ENCODE measurements around the gene MPL. TPM values are rescaled to one million over a fixed set of nuclear protein-coding genes. Genes with fewer than 3 reads are reported as not detected.

Gene MPL
- total RNA-seq, 1 experiment from 2014 or later = not detected

GRCh38 chr1:43358746-43359693 lies 21.4 kb downstream of the MPL start, which contains the start of gene CDC20:
Gene CDC20 (plus strand): TSS chr1:43358981. CDS start chr1:43359216, 235 bp downstream.
- H3K36me3 ChIP-seq (ENCODE audit: insufficient read depth, low read length) = peaks cover 35% of the 10 kb centered on the region
- no peaks in the 10 kb centered on the region for H3K9me2 ChIP-seq (replicated peaks; ENCODE audit: insufficient read depth, low read length)

GRCh38 chr1:43359696-43360095 lies 22.1 kb downstream of the MPL start:
- Histone ChIP-seq H3K4me1 (ENCODE audit: low read length) (peaks cover 31% of the 10 kb centered on the region), H3K36me3 (ENCODE audit: insufficient read depth, low read length) (peaks cover 40% of the 10 kb centered on the region), H3K4me3 (ENCODE audit: low read length) (peak overlapping the region; percentile 98), H3K27ac (ENCODE audit: low read length) (peak overlapping the region; percentile 84), H3K9me2 (replicated peaks; ENCODE audit: insufficient read depth, low read length) (no peaks in the 10 kb centered on the region), H3K27me3 (ENCODE audit: low read length) (no peaks in the 10 kb centered on the region), H4K20me1 (ENCODE audit: insufficient read depth, low read depth, low read length) (peaks cover 9% of the 10 kb centered on the region), H3K9me3 (ENCODE audit: low read length) (no peaks in the 10 kb centered on the region), H3K4me2 (ENCODE audit: low read depth, low read length, poor library complexity, severe bottlenecking) (peak overlapping the region; percentile 73), H3K9ac (ENCODE audit: low read length) (peak overlapping the region; percentile 92), H3K79me2 (ENCODE audit: low read length) (peaks cover 28% of the 10 kb centered on the region), H2AFZ (ENCODE audit: low read length) (no peak overlapping the region)
- DNase-seq = no peak

More at GRCh38 chr1:43358746-43359693, 21.4 kb downstream of the MPL start, which contains the start of gene CDC20:
- H3K27me3 ChIP-seq (ENCODE audit: low read length) = no peaks in the 10 kb centered on the region
- peak within 1 kb of the TSS; percentile 99 for H2AFZ ChIP-seq (ENCODE audit: low read length)
- peak within 1 kb of the TSS; percentile 96 for H3K9ac ChIP-seq (ENCODE audit: low read length)
- peaks cover 9% of the 10 kb centered on the region for H4K20me1 ChIP-seq (ENCODE audit: insufficient read depth, low read depth, low read length)
- peak; percentile 100 for DNase-seq
- H3K4me1 ChIP-seq (ENCODE audit: low read length) = peaks cover 31% of the 10 kb centered on the region
- H3K27ac ChIP-seq (ENCODE audit: low read length) = peak within 1 kb of the TSS; percentile 84
- no peaks in the 10 kb centered on the region for H3K9me3 ChIP-seq (ENCODE audit: low read length)
- peak within 1 kb of the TSS; percentile 100 for H3K4me2 ChIP-seq (ENCODE audit: low read depth, low read length, poor library complexity, severe bottlenecking)
- peaks cover 28% of the 10 kb centered on the region for H3K79me2 ChIP-seq (ENCODE audit: low read length)
- peak within 1 kb of the TSS; percentile 98 for H3K4me3 ChIP-seq (ENCODE audit: low read length)

GRCh38 chr1:43360616-43361015 lies 23.0 kb downstream of the MPL start:
- Histone ChIP-seq H3K27ac (ENCODE audit: low read length) (peak overlapping the region; percentile 84), H3K9me2 (replicated peaks; ENCODE audit: insufficient read depth, low read length) (no peaks in the 10 kb centered on the region), H4K20me1 (ENCODE audit: insufficient read depth, low read depth, low read length) (peaks cover 9% of the 10 kb centered on the region), H3K4me3 (ENCODE audit: low read length) (peak overlapping the region; percentile 98), H3K79me2 (ENCODE audit: low read length) (peaks cover 31% of the 10 kb centered on the region), H3K9me3 (ENCODE audit: low read length) (no peaks in the 10 kb centered on the region), H2AFZ (ENCODE audit: low read length) (no peak overlapping the region), H3K9ac (ENCODE audit: low read length) (peak overlapping the region; percentile 92), H3K4me2 (ENCODE audit: low read depth, low read length, poor library complexity, severe bottlenecking) (peak overlapping the region; percentile 73), H3K36me3 (ENCODE audit: insufficient read depth, low read length) (peaks cover 46% of the 10 kb centered on the region), H3K4me1 (ENCODE audit: low read length) (peaks cover 34% of the 10 kb centered on the region), H3K27me3 (ENCODE audit: low read length) (no peaks in the 10 kb centered on the region)
- DNase-seq = no peak

GRCh38 chr1:43363283-43363934 lies 25.8 kb downstream of the MPL start:
- Histone ChIP-seq H3K27ac (ENCODE audit: low read length) (peak overlapping the region; percentile 15; the same call in 1 of the 2 replicates), H3K9ac (ENCODE audit: low read length) (no peak overlapping the region), H4K20me1 (ENCODE audit: insufficient read depth, low read depth, low read length) (peaks cover 9% of the 10 kb centered on the region), H3K79me2 (ENCODE audit: low read length) (peaks cover 52% of the 10 kb centered on the region), H3K4me3 (ENCODE audit: low read length) (no peak overlapping the region), H3K36me3 (ENCODE audit: insufficient read depth, low read length) (peaks cover 46% of the 10 kb centered on the region), H3K9me2 (replicated peaks; ENCODE audit: insufficient read depth, low read length) (no peaks in the 10 kb centered on the region), H2AFZ (ENCODE audit: low read length) (no peak overlapping the region), H3K4me1 (ENCODE audit: low read length) (peaks cover 41% of the 10 kb centered on the region), H3K4me2 (ENCODE audit: low read depth, low read length, poor library complexity, severe bottlenecking) (no peak overlapping the region), H3K27me3 (ENCODE audit: low read length) (no peaks in the 10 kb centered on the region), H3K9me3 (ENCODE audit: low read length) (no peaks in the 10 kb centered on the region)
- peak; percentile 66 for DNase-seq

GRCh38 chr1:43363935-43364525 lies 26.4 kb downstream of the MPL start:
- Histone ChIP-seq H3K4me3 (ENCODE audit: low read length) (no peak overlapping the region), H2AFZ (ENCODE audit: low read length) (no peak overlapping the region), H4K20me1 (ENCODE audit: insufficient read depth, low read depth, low read length) (peaks cover 9% of the 10 kb centered on the region), H3K27ac (ENCODE audit: low read length) (no peak overlapping the region), H3K27me3 (ENCODE audit: low read length) (no peaks in the 10 kb centered on the region), H3K4me2 (ENCODE audit: low read depth, low read length, poor library complexity, severe bottlenecking) (no peak overlapping the region), H3K4me1 (ENCODE audit: low read length) (peaks cover 47% of the 10 kb centered on the region), H3K9me2 (replicated peaks; ENCODE audit: insufficient read depth, low read length) (no peaks in the 10 kb centered on the region), H3K36me3 (ENCODE audit: insufficient read depth, low read length) (peaks cover 46% of the 10 kb centered on the region), H3K9ac (ENCODE audit: low read length) (no peak overlapping the region), H3K79me2 (ENCODE audit: low read length) (peaks cover 56% of the 10 kb centered on the region), H3K9me3 (ENCODE audit: low read length) (no peaks in the 10 kb centered on the region)
- DNase-seq = peak; percentile 52

GRCh38 chr1:43365678-43366077 lies 28.1 kb downstream of the MPL start:
- H4K20me1 ChIP-seq (ENCODE audit: insufficient read depth, low read depth, low read length) = no peaks in the 10 kb centered on the region; the same call in 1 of the 2 replicates
- peak overlapping the region; percentile 92 for H3K27ac ChIP-seq (ENCODE audit: low read length)
- no peaks in the 10 kb centered on the region for H3K9me3 ChIP-seq (ENCODE audit: low read length)
- no peaks in the 10 kb centered on the region for H3K9me2 ChIP-seq (replicated peaks; ENCODE audit: insufficient read depth, low read length)
- DNase-seq = no peak
- peak overlapping the region; percentile 99 for H3K9ac ChIP-seq (ENCODE audit: low read length)
- H3K4me1 ChIP-seq (ENCODE audit: low read length) = peaks cover 37% of the 10 kb centered on the region
- peak overlapping the region; percentile 94 for H3K4me3 ChIP-seq (ENCODE audit: low read length)
- peaks cover 40% of the 10 kb centered on the region for H3K79me2 ChIP-seq (ENCODE audit: low read length)
- H3K4me2 ChIP-seq (ENCODE audit: low read depth, low read length, poor library complexity, severe bottlenecking) = peak overlapping the region; percentile 95
- peaks cover 30% of the 10 kb centered on the region for H3K36me3 ChIP-seq (ENCODE audit: insufficient read depth, low read length)
- no peaks in the 10 kb centered on the region for H3K27me3 ChIP-seq (ENCODE audit: low read length)
- H2AFZ ChIP-seq (ENCODE audit: low read length) = no peak overlapping the region

- DNase-seq = peak; percentile 69
- peaks cover 35% of the 10 kb centered on the region for H3K79me2 ChIP-seq (ENCODE audit: low read length)
- H3K4me1 ChIP-seq (ENCODE audit: low read length) = peaks cover 32% of the 10 kb centered on the region
- peak overlapping the region; percentile 94 for H3K4me3 ChIP-seq (ENCODE audit: low read length)
- H3K4me2 ChIP-seq (ENCODE audit: low read depth, low read length, poor library complexity, severe bottlenecking) = peak overlapping the region; percentile 95
- no peaks in the 10 kb centered on the region for H3K9me2 ChIP-seq (replicated peaks; ENCODE audit: insufficient read depth, low read length)
- no peaks in the 10 kb centered on the region for H3K9me3 ChIP-seq (ENCODE audit: low read length)
- no peak overlapping the region for H2AFZ ChIP-seq (ENCODE audit: low read length)
- H4K20me1 ChIP-seq (ENCODE audit: insufficient read depth, low read depth, low read length) = no peaks in the 10 kb centered on the region; the same call in 1 of the 2 replicates
- H3K27me3 ChIP-seq (ENCODE audit: low read length) = no peaks in the 10 kb centered on the region
- peak overlapping the region; percentile 99 for H3K9ac ChIP-seq (ENCODE audit: low read length)
- H3K36me3 ChIP-seq (ENCODE audit: insufficient read depth, low read length) = peaks cover 25% of the 10 kb centered on the region
- peak overlapping the region; percentile 92 for H3K27ac ChIP-seq (ENCODE audit: low read length)
These were observed 28.6 kb downstream of the MPL start for GRCh38 chr1:43366179-43366578.
